PFSK-1 (cell line): ENCODE data around the gene KRTAP9-2. TPM values are rescaled to one million over a fixed set of nuclear protein-coding genes. Genes with fewer than 3 reads are reported as not detected.
"Not testable (repeated sequence)": the region's sequence is repeated elsewhere in the genome, so short reads cannot be mapped to it uniquely, and the experiment has no call there.

Experiments used
- FOXP2 ChIP-seq: optimal IDR thresholded peaks from 2 replicates; pipeline ENCODE3; 2011; ENCODE audit warnings: borderline replicate concordance, control low read depth, inconsistent platforms; ENCODE audit not compliant: insufficient read depth; ENCODE audit errors: extremely low read length, extremely low read depth
- POLR2AphosphoS5 ChIP-seq: IDR thresholded peaks from 2 replicates; pipeline ENCODE4 v1.6.1; 2012; ENCODE audit warnings: low read depth, mild to moderate bottlenecking, control low read depth, low read length, moderate library complexity
- REST ChIP-seq, 2 experiments: IDR thresholded peaks; 2 replicates each; pipeline versions ENCODE4 v1.6.1 to v1.8.0; 2011 to 2012; ENCODE audit warnings: low read depth in 2 of 2, low read length in 2 of 2, control low read depth in 1 of 2, inconsistent platforms in 1 of 2, mild to moderate bottlenecking in 1 of 2, moderate library complexity in 1 of 2; ENCODE audit not compliant: insufficient read depth in 1 of 2
- SIN3A ChIP-seq: IDR thresholded peaks from 2 replicates; pipeline ENCODE4 v1.6.1; 2012; ENCODE audit warnings: mild to moderate bottlenecking, low read length, moderate library complexity, borderline replicate concordance; ENCODE audit not compliant: insufficient read depth
- TAF1 ChIP-seq: IDR thresholded peaks from 2 replicates; pipeline ENCODE4 v1.6.1; 2012; ENCODE audit warnings: low read length, control low read depth, borderline replicate concordance; ENCODE audit not compliant: insufficient read depth
- polyA plus RNA-seq: library from polyadenylated mRNA; unstranded; fragments of >200 nt; gene quantifications from one replicate; pipeline ENCODE4 v1.2.1, GENCODE V29; 2012; ENCODE audit warnings: low read depth, missing spikeins; ENCODE audit not compliant: insufficient read length

The KRTAP9-2 gene
- polyA plus RNA-seq: not detected

- TF ChIP-seq POLR2AphosphoS5, FOXP2, SIN3A: not testable (repeated sequence)
Measured at GRCh38 chr17:41226598-41227095, at the start of gene KRTAP9-2. Gene KRTAP9-2 (plus strand): TSS chr17:41226648. CDS start chr17:41226655, 7 bp downstream.

GRCh38 chr17:41176744-41177387 is 49.6 kb upstream of the KRTAP9-2 start:
- no peak for TF ChIP-seq POLR2AphosphoS5
- no peak for TF ChIP-seq SIN3A
- TF ChIP-seq REST (IDR thresholded peaks at IDR 0.05; ENCODE audit: insufficient read depth in 1 of 2, low read depth in 2 of 2, low read length in 2 of 2): no peak
- no peak for TF ChIP-seq TAF1
- TF ChIP-seq FOXP2: no peak

GRCh38 chr17:41177727-41178271 is 48.6 kb upstream of the KRTAP9-2 start, which contains the start of gene KRTAP4-2:
Gene KRTAP4-2 (minus strand): TSS chr17:41178221. CDS start chr17:41178164, 57 bp downstream.
- TF ChIP-seq POLR2AphosphoS5 (no peak), FOXP2 (no peak), TAF1 (no peak), SIN3A (no peak), REST (IDR thresholded peaks at IDR 0.05; ENCODE audit: insufficient read depth in 1 of 2, low read depth in 2 of 2, low read length in 2 of 2) (no peak)

- TF ChIP-seq REST (IDR thresholded peaks at IDR 0.05; ENCODE audit: insufficient read depth in 1 of 2, low read depth in 2 of 2, low read length in 2 of 2) (no peak), SIN3A (no peak), FOXP2 (no peak), POLR2AphosphoS5 (no peak), TAF1 (no peak)
Measured at GRCh38 chr17:41178341-41178740, 48.1 kb upstream of the KRTAP9-2 start.

GRCh38 chr17:41178843-41179616 is 47.4 kb upstream of the KRTAP9-2 start:
- TF ChIP-seq FOXP2 (no peak), TAF1 (no peak), SIN3A (no peak), POLR2AphosphoS5 (no peak), REST (IDR thresholded peaks at IDR 0.05; ENCODE audit: insufficient read depth in 1 of 2, low read depth in 2 of 2, low read length in 2 of 2) (no peak)
